Kidney (tissue), 14 donors: ENCODE results near the gene GRK1. TPM values are rescaled to one million over a fixed set of nuclear protein-coding genes. Genes with fewer than 3 reads are reported as not detected.

Experiments
- DNase-seq, 5 donors: peaks; one replicate each; pipeline ENCODE4 v3.0.0-alpha.2; 2013 to 2020
- FAIRE-seq: peaks from 2 replicates; lab custom pipeline; 2012; peaks lifted over from hg19 to GRCh38; lab: Jason Lieb, UNC
- H3K27ac ChIP-seq, 2 donors: one replicate each; pipeline ENCODE4 v1.7.0; 2013; ENCODE audit warnings: low read depth in 2 of 2, low read length in 2 of 2, inconsistent platforms in 1 of 2
- H3K27me3 ChIP-seq: one replicate; pipeline ENCODE4 v1.7.1; 2013; ENCODE audit warnings: low read length, inconsistent platforms; ENCODE audit not compliant: control insufficient read depth, insufficient read depth
- H3K36me3 ChIP-seq, 3 donors: one replicate each; pipeline versions ENCODE4 v1.7.0 to v1.7.1; 2013; ENCODE audit warnings: low read length in 3 of 3, control low read depth in 1 of 3, inconsistent platforms in 1 of 3; ENCODE audit not compliant: insufficient read depth in 3 of 3, control insufficient read depth in 2 of 3
- H3K4me1 ChIP-seq, 3 donors: one replicate each; pipeline versions ENCODE4 v1.7.0 to v1.7.1; 2013; ENCODE audit warnings: low read length in 3 of 3, inconsistent platforms in 1 of 3, low read depth in 1 of 3; ENCODE audit not compliant: control insufficient read depth in 2 of 3, insufficient read depth in 2 of 3
- H3K4me3 ChIP-seq, 3 donors: one replicate each; pipeline versions ENCODE4 v1.7.0 to v1.8.1; 2013; ENCODE audit warnings: low read length in 3 of 3, control low read depth in 1 of 3, inconsistent platforms in 1 of 3
- H3K9ac ChIP-seq, 3 donors: one replicate each; pipeline versions ENCODE4 v1.7.0 to v1.7.1; 2013; ENCODE audit warnings: low read length in 3 of 3, control low read depth in 1 of 3, inconsistent platforms in 1 of 3
- H3K9me3 ChIP-seq, 3 donors: one replicate each; pipeline versions ENCODE4 v1.7.0 to v1.7.1; 2013; ENCODE audit warnings: low read length in 3 of 3, control low read depth in 1 of 3, inconsistent platforms in 1 of 3; ENCODE audit not compliant: control insufficient read depth in 2 of 3, insufficient read depth in 1 of 3
- intact Hi-C: fragments of 100-400 bp; cut with DNase I; formaldehyde crosslinking; loops from one replicate; pipeline ENCODE4 v1.11.1; 2022
- polyA plus RNA-seq: library from polyadenylated mRNA; stranded (reverse); fragments of 350-450 nt; fragmentation: Illumina TruSeq; extraction: RNeasy Lipid Tissue Mini Kit (QIAGEN cat#74804); gene quantifications from one replicate; pipeline ENCODE4 v1.2.3, GENCODE V29; 2014; ENCODE audit warnings: low read depth, low replicate concordance; ENCODE audit not compliant: insufficient read depth
- total RNA-seq: library from RNA; stranded (reverse); fragmentation: NEBNext Ultra II Directional; extraction: Animal tissue kit (Norgen Biotek cat#: 25700); gene quantifications from one replicate; pipeline ENCODE4 v1.2.1, GENCODE V29; 2021
- TF ChIP-seq, protein P1 (sequence below): IDR thresholded peaks from 3 replicates; pipeline ENCODE4 v1.5.1; 2012; ENCODE audit warnings: mild to moderate bottlenecking, moderate library complexity, borderline replicate concordance; ENCODE audit not compliant: insufficient read depth; ENCODE audit errors: extremely low read depth
- donor health status: control.
- donor health status: control.
- donor health status: control.
- donor health status: control.
- donor health status: control.
- donor health status: DM: yes; HTN: yes; CAD: no.
- donor health status: Normal renal cell carcinoma (clear cell type).

The GRK1 gene
- total and polyA plus RNA-seq, 2 donors from 2014 or later = not detected

DNA sequence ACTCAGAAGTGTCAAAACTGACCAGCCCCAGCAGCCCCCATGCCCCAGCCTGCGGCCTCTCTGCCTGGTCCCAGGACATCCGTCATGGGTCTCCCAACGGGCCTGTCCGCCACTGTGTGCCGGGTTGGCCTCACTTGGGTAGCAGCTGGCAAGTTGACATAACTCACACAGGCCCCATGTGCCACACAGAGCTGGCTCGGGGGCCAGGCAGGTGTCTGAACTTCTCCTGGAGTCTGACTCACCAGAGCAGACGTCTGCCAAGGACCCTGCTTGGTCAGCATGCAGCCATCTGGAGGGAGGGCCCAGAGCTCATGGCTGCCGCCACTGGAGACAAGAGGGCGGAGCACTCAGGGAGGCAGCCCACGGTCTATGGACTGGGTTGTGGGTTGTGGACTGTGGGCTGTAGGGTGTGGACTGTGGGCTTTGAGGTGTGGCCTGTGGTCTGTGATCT lies 60.0 kb downstream of the GRK1 start:
- H3K9ac ChIP-seq = no peak overlapping the region
- no peaks in the 10 kb centered on the region for H3K9me3 ChIP-seq
- TF ChIP-seq, protein P1, sequence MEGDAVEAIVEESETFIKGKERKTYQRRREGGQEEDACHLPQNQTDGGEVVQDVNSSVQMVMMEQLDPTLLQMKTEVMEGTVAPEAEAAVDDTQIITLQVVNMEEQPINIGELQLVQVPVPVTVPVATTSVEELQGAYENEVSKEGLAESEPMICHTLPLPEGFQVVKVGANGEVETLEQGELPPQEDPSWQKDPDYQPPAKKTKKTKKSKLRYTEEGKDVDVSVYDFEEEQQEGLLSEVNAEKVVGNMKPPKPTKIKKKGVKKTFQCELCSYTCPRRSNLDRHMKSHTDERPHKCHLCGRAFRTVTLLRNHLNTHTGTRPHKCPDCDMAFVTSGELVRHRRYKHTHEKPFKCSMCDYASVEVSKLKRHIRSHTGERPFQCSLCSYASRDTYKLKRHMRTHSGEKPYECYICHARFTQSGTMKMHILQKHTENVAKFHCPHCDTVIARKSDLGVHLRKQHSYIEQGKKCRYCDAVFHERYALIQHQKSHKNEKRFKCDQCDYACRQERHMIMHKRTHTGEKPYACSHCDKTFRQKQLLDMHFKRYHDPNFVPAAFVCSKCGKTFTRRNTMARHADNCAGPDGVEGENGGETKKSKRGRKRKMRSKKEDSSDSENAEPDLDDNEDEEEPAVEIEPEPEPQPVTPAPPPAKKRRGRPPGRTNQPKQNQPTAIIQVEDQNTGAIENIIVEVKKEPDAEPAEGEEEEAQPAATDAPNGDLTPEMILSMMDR = no peak
- peaks cover 4% of the 10 kb centered on the region for H3K27me3 ChIP-seq
- no peaks in the 10 kb centered on the region for H3K36me3 ChIP-seq
- intact Hi-C loops = no loop called here
- FAIRE-seq (no peak), DNase-seq (peak in 2 of 5 donors; percentile 74 to 80)
- H3K4me1 ChIP-seq = peaks cover 0 to 5% (median 0%) of the 10 kb centered on the region in 3 donors
- no peak overlapping the region for H3K4me3 ChIP-seq
- no peak overlapping the region for H3K27ac ChIP-seq

DNA sequence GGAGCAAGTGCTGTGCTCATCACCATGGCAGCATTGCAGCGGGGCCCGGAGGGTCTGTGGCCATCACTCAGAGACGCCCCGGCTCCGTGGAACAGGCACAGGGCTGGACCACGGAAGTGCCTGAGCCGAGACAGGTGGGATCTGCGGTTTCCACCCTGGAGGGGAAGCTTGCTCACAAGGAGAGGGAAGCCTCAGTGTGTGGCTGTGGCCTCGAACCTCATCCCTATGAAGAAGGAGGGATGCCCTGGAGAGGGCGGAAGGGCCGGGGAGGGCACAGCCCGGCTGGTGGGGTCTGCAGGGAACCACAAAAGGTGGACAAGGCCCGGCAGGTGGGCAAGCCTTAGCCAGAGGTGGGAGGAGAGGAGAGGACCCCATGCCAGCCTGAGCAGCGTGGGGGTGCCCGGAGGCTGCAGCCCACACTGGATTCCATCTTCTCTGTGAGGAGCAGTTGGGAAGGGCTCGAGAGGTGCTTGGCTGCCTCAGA lies 61.6 kb downstream of the GRK1 start:
- TF ChIP-seq, protein P1 = no peak
- H3K27ac ChIP-seq = no peak overlapping the region
- H3K27me3 ChIP-seq = peaks cover 5% of the 10 kb centered on the region
- DNase-seq (peak in 1 of 5 donors; percentile 71), FAIRE-seq (no peak)
- H3K4me3 ChIP-seq = no peak overlapping the region
- intact Hi-C loops = no loop called here
- H3K9ac ChIP-seq = no peak overlapping the region
- no peaks in the 10 kb centered on the region for H3K36me3 ChIP-seq
- peaks cover 0 to 3% (median 3%) of the 10 kb centered on the region in 3 donors for H3K9me3 ChIP-seq
- H3K4me1 ChIP-seq = peaks cover 0 to 5% (median 0%) of the 10 kb centered on the region in 3 donors

DNA sequence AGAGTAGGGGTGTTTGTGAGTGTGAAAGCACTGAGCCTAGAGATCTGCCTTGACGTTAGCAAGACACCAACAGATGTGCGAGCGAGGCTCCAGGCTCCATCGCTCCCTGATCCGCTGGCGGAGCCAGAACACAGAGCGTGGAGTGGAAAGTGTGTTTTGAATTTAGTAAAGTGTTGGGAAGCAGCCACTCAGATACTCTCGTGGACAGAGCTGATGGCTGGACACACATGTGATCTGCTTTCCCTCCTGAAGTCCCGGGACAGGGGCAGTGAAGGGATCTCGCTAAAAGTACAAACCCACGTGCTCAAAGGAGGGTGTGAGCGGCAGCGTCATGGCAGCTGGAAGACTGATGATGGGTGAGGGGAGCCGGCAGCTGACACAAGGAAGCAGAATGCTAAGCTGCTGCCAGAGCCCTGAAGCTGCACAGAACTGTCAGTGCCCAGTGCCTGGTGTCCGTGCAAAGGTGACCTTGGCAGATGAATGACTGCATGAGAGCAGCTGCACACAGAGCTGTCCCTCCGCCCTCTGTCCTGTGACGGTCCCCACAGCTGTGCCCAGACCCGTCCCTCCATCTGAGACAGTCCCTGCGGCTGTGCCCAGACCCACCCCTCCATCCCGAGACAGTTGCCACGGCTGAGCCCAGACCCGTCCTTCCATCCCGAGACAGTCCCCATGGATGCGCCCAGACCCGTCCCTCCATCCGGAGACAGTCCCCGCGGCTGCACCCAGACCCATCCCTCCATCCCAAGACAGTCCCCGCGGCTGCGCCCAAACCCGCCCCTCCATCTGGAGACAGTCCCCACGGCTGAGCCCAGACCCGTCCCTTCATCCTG lies 62.4 kb downstream of the GRK1 start:
- Histone ChIP-seq H3K27ac (no peak overlapping the region), H3K4me1 (peaks cover 0 to 5% (median 0%) of the 10 kb centered on the region in 3 donors), H3K27me3 (peaks cover 7% of the 10 kb centered on the region), H3K9ac (no peak overlapping the region), H3K4me3 (no peak overlapping the region), H3K36me3 (no peaks in the 10 kb centered on the region), H3K9me3 (peaks cover 0 to 5% (median 4%) of the 10 kb centered on the region in 3 donors)
- TF ChIP-seq, protein P1 = no peak
- FAIRE-seq (no peak), DNase-seq (peak in 1 of 5 donors; percentile 78)
- intact Hi-C loops = no loop called here
